HL-60 (cell line): Measurements from ENCODE around the gene ANKS4B.

ENCODE experiments used
- DNase-seq, 2 experiments: peaks; one replicate each; pipeline ENCODE4 v3.0.0-alpha.2; 2010 to 2020; ENCODE audit warnings: low read depth in 1 of 2, low spot score in 1 of 2
- H3K27ac ChIP-seq: fragments of 250-450 bp; sonication (Bioruptor Pico); replicated peaks from 2 replicates; pipeline ENCODE4 v1.5.1; 2020; ENCODE audit warnings: mild to moderate bottlenecking, moderate library complexity
- H3K27me3 ChIP-seq: fragments of 250-450 bp; sonication (Bioruptor Pico); 2 replicates; pipeline ENCODE4 v1.5.1; 2021; ENCODE audit warnings: mild to moderate bottlenecking, moderate library complexity; ENCODE audit not compliant: insufficient read depth, poor library complexity, severe bottlenecking
- H3K4me3 ChIP-seq: replicated peaks from 2 replicates; pipeline ENCODE4 v1.5.1; 2011; ENCODE audit warnings: mild to moderate bottlenecking, control low read depth, low read length; ENCODE audit not compliant: insufficient read depth
- GABPA ChIP-seq: IDR thresholded peaks from 2 replicates; pipeline ENCODE4 v1.6.1; 2012; ENCODE audit warnings: low read depth
- POLR2AphosphoS5 ChIP-seq: IDR thresholded peaks from 2 replicates; pipeline ENCODE4 v1.6.1; 2012; ENCODE audit warnings: low read depth
- REST ChIP-seq: IDR thresholded peaks from 2 replicates; pipeline ENCODE4 v1.6.1; 2012; ENCODE audit warnings: low read depth; ENCODE audit not compliant: insufficient replicate concordance
- SPI1 ChIP-seq: IDR thresholded peaks from 2 replicates; pipeline ENCODE4 v1.6.1; 2012; ENCODE audit warnings: low read depth, mild to moderate bottlenecking, borderline replicate concordance
- long read RNA-seq: library from polyadenylated mRNA; unstranded; transcript quantifications from one replicate; pipeline ENCODE4 v2.0.0, GENCODE V29; 2020
- TF ChIP-seq, protein P1 (sequence below): IDR thresholded peaks from one replicate; pipeline ENCODE4 v1.5.1; 2011; ENCODE audit warnings: low read length, control low read depth, inconsistent platforms; ENCODE audit not compliant: insufficient read depth

ANKS4B gene
- long read RNA-seq: 0 reads

GRCh38 chr16:21233521-21234150, at the start of gene ANKS4B:
Gene ANKS4B, plus strand, starts transcription at chr16:21233699. Its CDS starts 39 bp downstream, at chr16:21233738.
- Histone ChIP-seq H3K27me3 (peaks cover 2% of the 10 kb centered on the region), H3K4me3 (no peak within 1 kb of the TSS), H3K27ac (no peak within 1 kb of the TSS)
- TF ChIP-seq SPI1: no peak
- no peak for TF ChIP-seq POLR2AphosphoS5
- DNase-seq: no peak

DNA sequence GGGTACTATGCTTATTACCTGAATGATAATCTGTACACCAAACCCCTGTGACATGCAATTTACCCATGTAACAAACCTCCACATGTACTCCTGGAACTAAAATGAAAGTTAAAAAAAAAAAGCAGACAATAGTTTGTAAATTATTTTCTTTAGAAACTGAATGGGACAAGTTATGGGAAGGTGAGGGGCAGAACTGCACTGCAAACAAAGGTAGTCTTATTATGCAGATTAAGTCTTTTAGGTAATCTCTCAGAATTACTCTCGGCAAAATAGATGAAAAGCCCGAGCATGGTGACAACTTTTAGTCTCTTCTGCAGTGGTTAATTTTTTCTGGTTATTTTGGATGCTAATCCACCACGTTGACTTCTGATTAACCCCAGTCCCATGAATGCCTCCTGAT, 49.5 kb upstream of the ANKS4B start:
- no peak for DNase-seq
- H3K4me3 ChIP-seq: no peak overlapping the region
- H3K27me3 ChIP-seq: no peaks in the 10 kb centered on the region
- TF ChIP-seq POLR2AphosphoS5 (no peak), GABPA (no peak), SPI1 (no peak), REST (no peak)
- TF ChIP-seq, protein P1, sequence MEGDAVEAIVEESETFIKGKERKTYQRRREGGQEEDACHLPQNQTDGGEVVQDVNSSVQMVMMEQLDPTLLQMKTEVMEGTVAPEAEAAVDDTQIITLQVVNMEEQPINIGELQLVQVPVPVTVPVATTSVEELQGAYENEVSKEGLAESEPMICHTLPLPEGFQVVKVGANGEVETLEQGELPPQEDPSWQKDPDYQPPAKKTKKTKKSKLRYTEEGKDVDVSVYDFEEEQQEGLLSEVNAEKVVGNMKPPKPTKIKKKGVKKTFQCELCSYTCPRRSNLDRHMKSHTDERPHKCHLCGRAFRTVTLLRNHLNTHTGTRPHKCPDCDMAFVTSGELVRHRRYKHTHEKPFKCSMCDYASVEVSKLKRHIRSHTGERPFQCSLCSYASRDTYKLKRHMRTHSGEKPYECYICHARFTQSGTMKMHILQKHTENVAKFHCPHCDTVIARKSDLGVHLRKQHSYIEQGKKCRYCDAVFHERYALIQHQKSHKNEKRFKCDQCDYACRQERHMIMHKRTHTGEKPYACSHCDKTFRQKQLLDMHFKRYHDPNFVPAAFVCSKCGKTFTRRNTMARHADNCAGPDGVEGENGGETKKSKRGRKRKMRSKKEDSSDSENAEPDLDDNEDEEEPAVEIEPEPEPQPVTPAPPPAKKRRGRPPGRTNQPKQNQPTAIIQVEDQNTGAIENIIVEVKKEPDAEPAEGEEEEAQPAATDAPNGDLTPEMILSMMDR: no peak
- H3K27ac ChIP-seq: no peak overlapping the region

GRCh38 chr16:21184834-21185233, 48.7 kb upstream of the ANKS4B start:
- no peak for TF ChIP-seq POLR2AphosphoS5
- no peak for TF ChIP-seq SPI1
- TF ChIP-seq GABPA: no peak
- TF ChIP-seq REST: no peak
- TF ChIP-seq, protein P1: no peak
- Histone ChIP-seq H3K27ac (no peak overlapping the region), H3K27me3 (no peaks in the 10 kb centered on the region), H3K4me3 (no peak overlapping the region)
- DNase-seq: no peak

DNA sequence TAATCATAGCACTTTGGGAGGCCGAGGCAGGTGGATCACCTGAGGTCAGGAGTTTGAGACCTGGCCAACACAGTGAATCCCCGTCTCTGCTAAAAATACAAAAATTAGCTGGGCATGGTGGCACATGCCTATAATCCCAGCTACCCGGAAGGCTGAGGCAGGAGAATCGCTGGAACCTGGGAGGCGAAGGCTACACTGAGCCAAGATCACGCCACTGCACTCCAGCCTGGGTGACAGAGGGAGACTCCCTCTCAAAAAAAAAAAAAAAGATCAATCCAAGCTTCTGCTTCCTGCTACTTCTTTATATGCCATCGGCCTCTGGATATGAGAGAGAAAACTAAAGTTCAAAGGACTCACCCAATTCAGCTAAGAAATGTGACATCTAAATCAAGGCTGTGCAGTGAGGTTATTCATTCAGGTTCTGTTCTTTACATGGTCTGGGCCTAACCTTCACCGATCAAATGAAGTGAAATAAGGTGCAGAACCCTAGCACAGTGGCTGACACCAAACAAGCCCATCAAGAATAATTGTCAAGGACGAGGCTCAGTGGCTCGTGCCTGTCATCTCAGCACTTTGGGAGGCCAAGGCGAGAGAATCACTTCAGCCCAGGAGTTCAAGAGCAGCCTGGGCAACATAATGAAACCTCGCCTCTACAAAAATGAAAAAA, 47.7 kb upstream of the ANKS4B start:
- TF ChIP-seq POLR2AphosphoS5: no peak
- no peak for DNase-seq
- Histone ChIP-seq H3K27me3 (no peaks in the 10 kb centered on the region), H3K4me3 (no peak overlapping the region), H3K27ac (no peak overlapping the region)

DNA sequence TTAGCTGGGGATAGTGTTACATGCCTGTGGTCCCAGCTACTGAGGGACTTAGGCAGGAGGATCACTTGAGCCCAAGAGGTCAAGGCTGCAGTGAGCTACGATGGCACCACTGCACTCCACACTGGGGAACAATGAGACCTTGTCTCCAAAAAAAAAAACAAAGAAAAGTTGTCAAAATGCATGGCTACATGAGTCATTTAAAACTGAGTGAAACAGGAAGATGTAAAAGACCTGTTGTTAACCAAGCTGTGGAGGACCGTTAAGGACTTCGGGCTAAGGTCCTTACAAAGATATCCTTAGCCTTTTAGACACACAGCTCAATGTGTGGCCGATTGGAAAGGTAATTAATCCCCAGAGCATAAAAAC, 47.2 kb upstream of the ANKS4B start:
- Histone ChIP-seq H3K27me3 (no peaks in the 10 kb centered on the region), H3K4me3 (no peak overlapping the region), H3K27ac (no peak overlapping the region)
- TF ChIP-seq POLR2AphosphoS5 (no peak), REST (no peak), SPI1 (no peak), GABPA (no peak)
- TF ChIP-seq, protein P1: no peak
- no peak for DNase-seq
